H9 (cell line): ENCODE measurements around the gene TJP3. TPM values are rescaled to one million over a fixed set of nuclear protein-coding genes. Genes with fewer than 3 reads are reported as not detected.
A peak's percentile ranks its signal among the peaks of the same experiment; 100 is the strongest.

ENCODE experiments used
- DNase-seq: peaks from one replicate; pipeline ENCODE4 v3.0.0-alpha.2; 2017
- H2AFZ ChIP-seq: one replicate; pipeline ENCODE4 v1.6.1; 2013; ENCODE audit warnings: mild to moderate bottlenecking, low read length, control low read depth, moderate library complexity
- H2AK5ac ChIP-seq: 2 replicates; pipeline ENCODE4 v1.6.1; 2013; ENCODE audit warnings: low read length, control low read depth, mixed read lengths; ENCODE audit not compliant: insufficient read length
- H2BK120ac ChIP-seq: one replicate; pipeline ENCODE4 v1.6.1; 2013; ENCODE audit warnings: low read depth, mild to moderate bottlenecking, low read length, control low read depth, inconsistent platforms; ENCODE audit not compliant: poor library complexity, severe bottlenecking
- H2BK12ac ChIP-seq: 2 replicates; pipeline ENCODE4 v1.6.1; 2013; ENCODE audit warnings: low read length, control low read depth, mixed read lengths, low read depth; ENCODE audit not compliant: insufficient read length
- H2BK15ac ChIP-seq: 2 replicates; pipeline ENCODE4 v1.6.1; 2013; ENCODE audit warnings: low read depth, low read length, control low read depth
- H2BK20ac ChIP-seq: one replicate; pipeline ENCODE4 v1.6.1; 2013; ENCODE audit warnings: low read depth, mild to moderate bottlenecking, low read length, control low read depth, inconsistent platforms; ENCODE audit not compliant: poor library complexity, severe bottlenecking
- H2BK5ac ChIP-seq: 2 replicates; pipeline ENCODE4 v1.6.1; 2013; ENCODE audit warnings: low read length, control low read depth, mixed read lengths; ENCODE audit not compliant: insufficient read length
- H3K14ac ChIP-seq: 2 replicates; pipeline ENCODE4 v1.6.1; 2013; ENCODE audit warnings: low read length, control low read depth; ENCODE audit not compliant: insufficient read depth
- H3K18ac ChIP-seq: 2 replicates; pipeline ENCODE4 v1.6.1; 2013; ENCODE audit warnings: low read depth, mild to moderate bottlenecking, mixed read lengths, low read length, control low read depth; ENCODE audit not compliant: insufficient read length
- H3K23ac ChIP-seq: 2 replicates; pipeline ENCODE4 v1.6.1; 2013; ENCODE audit warnings: low read length, control low read depth, mixed read lengths, low read depth; ENCODE audit not compliant: insufficient read length
- H3K23me2 ChIP-seq: 2 replicates; pipeline ENCODE4 v1.6.1; 2013; ENCODE audit warnings: low read depth, mild to moderate bottlenecking, mixed read lengths, low read length, control low read depth; ENCODE audit not compliant: insufficient read length, poor library complexity, severe bottlenecking
- H3K27ac ChIP-seq: 2 replicates; pipeline ENCODE4 v1.5.1; 2013; ENCODE audit warnings: low read length, control low read depth, mixed read lengths, low read depth; ENCODE audit not compliant: insufficient read length
- H3K27me3 ChIP-seq: 2 replicates; pipeline ENCODE4 v1.6.1; 2013; ENCODE audit warnings: low read length, control low read depth, inconsistent platforms; ENCODE audit not compliant: insufficient read depth
- H3K4ac ChIP-seq: 2 replicates; pipeline ENCODE4 v1.6.1; 2013; ENCODE audit warnings: low read depth, mild to moderate bottlenecking, control low read depth, inconsistent platforms, low read length, moderate library complexity
- H3K4me1 ChIP-seq: 2 replicates; pipeline ENCODE4 v1.6.1; 2013; ENCODE audit warnings: low read length, control low read depth, inconsistent platforms; ENCODE audit not compliant: insufficient read depth
- H3K4me2 ChIP-seq: 2 replicates; pipeline ENCODE4 v1.6.1; 2013; ENCODE audit warnings: low read length, control low read depth, mixed read lengths; ENCODE audit not compliant: insufficient read length, insufficient read depth
- H3K56ac ChIP-seq: 2 replicates; pipeline ENCODE4 v1.6.1; 2013; ENCODE audit warnings: low read depth, mild to moderate bottlenecking, mixed read lengths, low read length, control low read depth; ENCODE audit not compliant: insufficient read length
- H3K79me1 ChIP-seq: 2 replicates; pipeline ENCODE4 v1.6.1; 2013; ENCODE audit warnings: low read depth, mild to moderate bottlenecking, moderate library complexity, low read length, control low read depth, inconsistent platforms; ENCODE audit not compliant: insufficient read depth, poor library complexity, severe bottlenecking
- H3K79me2 ChIP-seq: 2 replicates; pipeline ENCODE4 v1.6.1; 2013; ENCODE audit warnings: low read length, control low read depth, inconsistent platforms; ENCODE audit not compliant: insufficient read depth
- H3K9ac ChIP-seq: 2 replicates; pipeline ENCODE4 v1.6.1; 2013; ENCODE audit warnings: low read length, control low read depth, mixed read lengths; ENCODE audit not compliant: insufficient read length; ENCODE audit errors: extremely low read depth
- H3K9me3 ChIP-seq: one replicate; pipeline ENCODE4 v1.6.1; 2013; ENCODE audit warnings: low read depth, low read length, inconsistent platforms; ENCODE audit not compliant: control insufficient read depth
- H3T11ph ChIP-seq: one replicate; pipeline ENCODE4 v1.6.1; 2013; ENCODE audit warnings: mild to moderate bottlenecking, low read length, control low read depth, inconsistent platforms
- H4K20me1 ChIP-seq: one replicate; pipeline ENCODE4 v1.6.1; 2013; ENCODE audit not compliant: control insufficient read depth, insufficient read length, insufficient read depth
- H4K5ac ChIP-seq: 2 replicates; pipeline ENCODE4 v1.6.1; 2013; ENCODE audit warnings: low read depth, mild to moderate bottlenecking, mixed read lengths, low read length, control low read depth; ENCODE audit not compliant: insufficient read length
- H4K8ac ChIP-seq: replicated peaks from 2 replicates; pipeline ENCODE4 v1.6.1; 2013; ENCODE audit warnings: low read length, control low read depth, mixed read lengths, low read depth; ENCODE audit not compliant: insufficient read length
- H4K91ac ChIP-seq: 2 replicates; pipeline ENCODE4 v1.6.1; 2013; ENCODE audit warnings: low read depth, mild to moderate bottlenecking, moderate library complexity, mixed read lengths, low read length, control low read depth; ENCODE audit not compliant: insufficient read length
- H3K27ac Mint-ChIP-seq, 3 experiments: 2 replicates in 2 of 3; 3 replicates in 1 of 3; pipeline ENCODE4 v1.8.0; 2020 to 2021; ENCODE audit warnings: mixed read lengths in 3 of 3, mild to moderate bottlenecking in 1 of 3, moderate library complexity in 1 of 3
- H3K27me3 Mint-ChIP-seq: 2 replicates; pipeline ENCODE4 v1.8.0; 2021; ENCODE audit warnings: low read depth, mild to moderate bottlenecking, moderate library complexity, mixed read lengths
- H3K36me3 Mint-ChIP-seq, 3 experiments: 2 replicates in 2 of 3; 3 replicates in 1 of 3; pipeline ENCODE4 v1.8.0; 2020 to 2021; ENCODE audit warnings: low read depth in 3 of 3, mixed read lengths in 3 of 3; ENCODE audit not compliant: insufficient read depth in 1 of 3
- H3K4me1 Mint-ChIP-seq, 2 experiments: 2 replicates each; pipeline ENCODE4 v1.8.0; 2020; ENCODE audit warnings: mixed read lengths in 2 of 2
- H3K4me3 Mint-ChIP-seq, 2 experiments: 2 replicates in 1 of 2; 3 replicates in 1 of 2; pipeline ENCODE4 v1.8.0; 2020 to 2021; ENCODE audit warnings: mild to moderate bottlenecking in 2 of 2, mixed read lengths in 2 of 2, moderate library complexity in 1 of 2
- H3K9me3 Mint-ChIP-seq, 2 experiments: 2 replicates in 1 of 2; 3 replicates in 1 of 2; pipeline ENCODE4 v1.8.0; 2020; ENCODE audit warnings: mild to moderate bottlenecking in 2 of 2, mixed read lengths in 2 of 2, moderate library complexity in 1 of 2
- CTCF ChIP-seq: fragments of 200-600 bp; sonication (generic); conservative IDR thresholded peaks from 3 replicates; pipeline ENCODE4 v1.8.0; 2021; ENCODE audit warnings: antibody characterized with exemption, mild to moderate bottlenecking
- WGBS: extraction: QIAGEN DNeasy Blood & Tissue Kit; methylation state at CpG from one replicate; pipeline ENCODE4 v1.1.7; 2013; ENCODE audit warnings: missing lambda C conversion rate, low lambda C conversion rate, mixed read lengths; ENCODE audit not compliant: insufficient read length; ENCODE audit errors: extremely low coverage; 5-methylcytosine and 5-hydroxymethylcytosine counted together
- total RNA-seq: library from RNA; stranded (reverse); gene quantifications from 2 replicates; pipeline ENCODE4 v1.2.1, GENCODE V29; 2021

The TJP3 gene
- total RNA-seq, 1 experiment from 2014 or later: 27.3 TPM

DNA sequence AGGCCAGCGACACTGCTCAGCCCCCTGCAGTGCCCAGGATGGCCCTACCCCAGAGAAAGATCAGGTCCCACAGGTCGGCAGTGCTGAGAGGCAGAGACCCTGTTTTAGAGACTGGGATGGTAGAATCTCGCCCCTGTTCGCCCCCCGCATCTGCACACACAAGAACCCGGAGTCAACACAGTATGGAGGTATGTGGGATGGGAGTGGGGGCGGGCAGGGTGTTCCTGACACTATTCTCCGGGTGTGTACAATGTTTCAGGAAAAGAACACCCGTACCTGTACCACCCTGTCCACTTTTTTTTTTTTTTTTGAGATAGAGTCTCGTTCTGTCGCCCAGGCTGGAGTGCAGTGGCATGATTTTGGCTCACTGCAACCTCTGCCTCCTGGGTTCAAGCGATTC is 27.2 kb upstream of the TJP3 start:
- peaks cover 8% of the 10 kb centered on the region for H3K9me3 ChIP-seq
- no peak overlapping the region for H3T11ph ChIP-seq
- no peak overlapping the region for H2BK15ac ChIP-seq
- H2AK5ac ChIP-seq: no peak overlapping the region
- no peak overlapping the region for H3K18ac ChIP-seq
- H3K79me2 ChIP-seq: 0 out of 2 replicates have a peak, but pooled peaks cover 2% of the 10 kb centered on the region
- peaks cover 19 to 26% (median 24%) of the 10 kb centered on the region in 3 experiments for H3K36me3 Mint-ChIP-seq
- peaks cover 9% of the 10 kb centered on the region for H4K20me1 ChIP-seq
- H3K27ac ChIP-seq: no peak overlapping the region
- no peak overlapping the region; the same call in 1 of the 2 replicates for H3K14ac ChIP-seq
- no peaks in the 10 kb centered on the region for H3K27me3 ChIP-seq
- no peak overlapping the region for H2BK120ac ChIP-seq
- no peak overlapping the region for H3K4ac ChIP-seq
- H3K23ac ChIP-seq: no peak overlapping the region
- peaks cover 6% of the 10 kb centered on the region for H3K79me1 ChIP-seq
- TF ChIP-seq CTCF: no peak
- no peak overlapping the region for H3K4me3 Mint-ChIP-seq
- no peak overlapping the region for H2BK5ac ChIP-seq
- no peak overlapping the region for H3K4me2 ChIP-seq
- H3K27ac Mint-ChIP-seq: peak overlapping the region in 1 of 3 experiments; percentile 44; a peak in 1 of 7 replicates
- H3K4me1 Mint-ChIP-seq: peaks cover 28 to 32% of the 10 kb centered on the region in 2 experiments
- WGBS: no CpG with 5 or more reads among the region's 12 CpGs
- no peaks in the 10 kb centered on the region for H3K23me2 ChIP-seq
- peaks cover 14% of the 10 kb centered on the region in 2 experiments for H3K9me3 Mint-ChIP-seq
- no peak overlapping the region for H2AFZ ChIP-seq
- H3K56ac ChIP-seq: no peak overlapping the region
- DNase-seq: no peak
- no peak overlapping the region for H4K91ac ChIP-seq
- peaks cover 10% of the 10 kb centered on the region; the same call in 1 of the 2 replicates for H3K4me1 ChIP-seq
- H4K5ac ChIP-seq: no peak overlapping the region
- no peak overlapping the region for H2BK20ac ChIP-seq
- H3K27me3 Mint-ChIP-seq: no peaks in the 10 kb centered on the region
- no peak overlapping the region for H3K9ac ChIP-seq
- H4K8ac ChIP-seq: no peak overlapping the region
- H2BK12ac ChIP-seq: no peak overlapping the region
